Retina (tissue), 1 donor: ENCODE measurements around the gene KLHL36.
A peak's percentile ranks its signal among the peaks of the same experiment; 100 is the strongest.

ENCODE experiments used
- DNase-seq: peaks from one replicate; pipeline ENCODE4 v3.0.0-alpha.2; 2016

KLHL36 gene

DNA sequence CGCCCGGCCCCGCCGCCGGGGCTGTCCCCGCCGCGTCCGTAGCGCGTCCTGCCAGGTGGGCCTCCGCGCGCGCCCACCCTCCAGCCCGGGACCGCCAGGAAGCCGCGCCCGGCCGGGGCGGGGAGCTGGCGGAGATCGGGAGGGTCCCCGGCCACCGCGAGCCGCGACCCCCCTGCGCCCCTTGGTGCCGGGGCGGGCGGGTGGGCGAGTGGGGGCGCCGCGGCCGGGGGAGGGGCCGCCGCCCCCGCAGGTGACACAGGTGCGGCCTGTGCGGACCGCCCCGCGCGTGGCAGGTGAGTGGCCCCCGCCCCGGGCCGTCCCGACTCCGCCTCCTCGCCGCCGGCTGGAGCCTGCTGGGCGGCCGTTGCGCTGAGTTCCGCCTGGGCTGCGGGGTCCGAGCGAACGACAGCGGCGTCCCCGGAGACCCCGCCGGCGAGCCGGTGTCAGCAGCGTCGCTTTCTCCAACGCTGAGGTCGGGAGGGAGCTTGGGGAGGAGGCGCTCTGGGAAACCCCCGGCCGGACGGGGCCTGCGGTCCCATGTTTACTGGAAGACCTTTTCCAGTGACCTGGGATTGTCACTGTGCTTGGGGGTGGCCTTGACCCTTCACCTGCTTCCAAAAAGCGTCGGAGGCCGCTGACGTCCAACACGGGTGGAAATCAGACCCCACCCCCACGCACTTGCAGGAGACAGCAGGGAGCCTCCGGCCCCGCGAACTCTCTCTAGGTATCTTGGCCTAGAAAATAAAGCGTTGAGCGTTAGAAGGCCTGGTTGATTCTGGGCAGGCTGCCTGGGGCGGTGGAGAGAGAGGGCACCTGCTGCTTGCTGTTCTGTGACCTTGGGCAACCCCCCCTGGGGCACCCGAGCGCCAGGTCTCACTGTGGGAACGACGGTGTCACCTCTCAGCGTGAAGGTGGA is 542 bp downstream of the KLHL36 start:
- DNase-seq = peak; percentile 72

DNA sequence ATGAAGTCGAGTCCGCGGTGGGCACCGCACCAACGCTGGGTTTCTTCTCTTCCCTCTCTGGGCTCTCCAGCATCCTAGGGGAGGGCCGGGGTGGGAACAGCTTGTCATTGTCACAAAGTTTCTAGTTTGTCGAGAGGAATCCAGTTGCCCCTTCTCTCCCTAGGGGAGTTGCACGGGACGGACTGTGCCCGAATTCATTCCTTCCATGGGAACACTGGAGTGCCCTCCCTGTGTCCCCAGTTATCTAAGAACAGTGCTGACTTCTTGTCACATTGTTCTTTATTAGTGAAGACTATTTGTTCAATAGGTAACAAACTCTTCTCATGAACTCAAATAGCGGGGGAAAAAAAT is 1.2 kb downstream of the KLHL36 start:
- no peak for DNase-seq

DNA sequence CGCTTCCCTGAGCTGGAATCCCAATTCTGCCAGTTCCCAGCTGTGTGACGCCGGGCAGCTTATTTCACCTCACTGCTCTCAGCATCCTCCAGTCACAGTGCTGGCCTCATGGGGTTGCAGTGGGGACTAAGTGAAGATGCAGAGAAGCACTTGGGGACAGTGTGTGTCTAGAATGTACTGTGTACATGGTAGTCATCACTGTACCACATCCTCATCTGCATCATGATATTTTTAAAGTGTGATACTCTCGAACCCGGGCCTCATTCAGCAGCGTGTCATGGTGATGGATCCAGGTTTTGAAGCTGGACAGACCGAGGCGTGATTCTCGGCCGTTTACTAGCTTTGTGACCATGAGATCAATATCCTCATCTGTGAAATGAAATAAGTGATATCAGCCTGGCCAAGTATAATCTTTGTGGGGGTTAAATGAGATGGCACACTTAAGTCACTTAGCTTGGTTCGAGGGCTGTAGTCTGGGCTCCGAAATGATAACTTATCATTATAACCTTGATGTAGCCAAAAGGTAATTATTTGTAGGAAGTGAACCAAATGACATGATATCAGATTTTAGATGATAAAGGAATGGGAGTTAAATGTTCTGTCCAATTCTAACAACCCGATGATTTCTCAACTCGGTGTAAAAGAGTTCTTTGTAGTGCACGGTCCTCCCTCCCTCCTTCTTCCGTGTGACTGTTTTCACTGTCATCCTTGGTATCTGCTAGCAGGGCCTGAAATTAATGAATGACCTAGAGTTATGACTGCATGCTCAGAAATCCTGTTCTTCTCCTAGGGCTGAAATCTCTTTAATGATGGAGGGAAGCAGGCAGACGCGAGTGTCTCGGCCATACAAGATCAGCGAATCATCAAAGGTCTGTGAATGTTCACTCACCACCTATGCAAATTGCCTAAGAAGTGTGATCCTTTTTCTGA is 2.0 kb downstream of the KLHL36 start:
- DNase-seq = no peak

DNA sequence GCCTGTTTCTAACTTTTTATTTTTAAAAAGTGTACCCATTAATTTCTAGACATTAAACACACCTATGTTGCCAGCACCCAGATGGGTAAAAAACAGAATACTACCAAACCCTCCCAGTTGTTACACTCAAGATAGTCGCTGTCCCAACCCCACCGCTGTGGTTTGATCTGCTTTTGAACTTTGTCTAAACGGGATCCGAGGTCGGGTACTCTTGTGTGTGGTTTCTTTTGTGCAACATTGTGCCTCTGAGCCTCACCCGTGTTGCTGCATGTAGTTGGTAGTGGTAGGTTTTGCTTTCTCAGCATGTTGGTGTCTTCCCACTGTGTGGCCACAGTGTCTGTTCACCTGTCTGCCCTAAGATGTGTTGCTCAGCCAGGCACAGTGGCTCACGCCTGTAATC is 4.3 kb downstream of the KLHL36 start:
- DNase-seq = no peak

DNA sequence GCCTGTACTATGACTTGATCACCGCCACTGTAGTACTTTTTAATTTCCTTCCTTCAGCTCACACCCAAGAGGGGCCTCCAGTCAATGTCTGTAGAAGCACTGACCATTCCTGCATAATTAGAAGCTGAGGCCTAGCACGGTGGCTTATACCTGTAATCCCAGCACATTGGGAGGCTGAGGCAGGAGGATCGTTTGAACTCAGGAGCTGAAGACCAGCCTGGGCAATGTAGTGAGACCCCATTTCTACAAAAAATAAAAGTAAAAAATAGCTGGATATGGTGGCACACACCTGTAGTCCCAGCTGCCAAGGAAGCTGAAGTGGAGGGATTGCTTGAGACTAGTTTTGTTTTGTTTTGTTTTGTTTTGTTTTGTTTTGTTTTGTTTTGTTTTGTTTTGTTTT is 5.9 kb downstream of the KLHL36 start:
- DNase-seq = no peak

DNA sequence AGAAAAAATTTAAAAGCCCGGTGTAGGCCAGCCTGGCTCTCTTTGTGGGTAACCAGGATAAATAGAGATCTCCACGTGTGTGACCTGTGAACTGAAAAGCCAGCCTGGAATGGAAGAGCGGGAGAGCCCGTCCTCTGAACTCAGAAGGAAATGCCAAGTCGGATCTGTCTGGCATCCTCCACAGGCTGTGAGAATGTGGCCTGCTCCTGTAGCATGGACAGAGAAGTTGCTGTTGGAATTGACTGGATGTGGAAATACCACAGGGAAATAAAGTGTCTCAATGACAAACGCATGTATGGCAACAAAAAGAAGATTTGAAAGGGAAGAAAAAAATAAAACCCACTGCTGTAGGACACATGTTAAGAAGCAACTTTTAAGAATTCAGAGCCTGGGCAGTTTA is 6.7 kb downstream of the KLHL36 start:
- DNase-seq = no peak

DNA sequence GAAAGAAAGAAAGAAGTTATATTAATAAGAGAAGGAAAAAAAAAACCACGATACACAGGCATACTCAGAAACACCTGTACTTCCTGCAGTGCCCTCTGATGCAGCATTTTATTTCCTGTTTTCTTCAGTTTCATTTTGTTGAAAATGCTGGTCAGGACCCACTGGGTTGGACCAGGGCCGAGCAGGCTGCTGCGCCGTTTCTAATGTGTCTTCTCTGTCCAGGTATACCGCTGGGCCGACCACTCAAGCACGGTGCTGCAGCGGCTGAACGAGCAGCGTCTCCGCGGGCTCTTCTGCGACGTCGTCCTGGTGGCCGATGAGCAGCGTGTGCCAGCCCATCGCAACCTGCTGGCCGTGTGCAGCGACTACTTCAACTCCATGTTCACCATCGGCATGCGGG is 8.3 kb downstream of the KLHL36 start:
- DNase-seq = no peak

DNA sequence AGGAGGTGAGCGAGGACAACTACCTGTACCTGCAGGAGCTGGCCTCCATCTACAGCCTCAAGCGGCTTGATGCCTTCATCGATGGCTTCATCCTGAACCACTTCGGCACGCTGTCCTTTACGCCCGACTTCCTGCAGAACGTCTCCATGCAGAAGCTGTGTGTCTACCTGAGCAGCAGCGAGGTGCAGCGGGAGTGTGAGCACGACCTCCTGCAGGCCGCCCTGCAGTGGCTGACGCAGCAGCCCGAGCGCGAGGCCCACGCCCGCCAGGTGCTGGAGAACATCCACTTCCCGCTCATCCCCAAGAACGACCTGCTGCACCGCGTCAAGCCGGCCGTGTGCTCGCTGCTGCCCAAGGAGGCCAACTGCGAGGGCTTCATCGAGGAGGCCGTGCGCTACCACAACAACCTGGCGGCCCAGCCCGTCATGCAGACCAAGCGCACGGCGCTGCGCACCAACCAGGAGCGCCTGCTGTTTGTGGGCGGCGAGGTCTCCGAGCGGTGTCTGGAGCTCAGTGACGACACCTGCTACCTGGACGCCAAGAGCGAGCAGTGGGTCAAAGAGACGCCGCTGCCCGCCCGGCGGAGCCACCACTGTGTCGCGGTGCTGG is 9.0 kb downstream of the KLHL36 start:
- DNase-seq = no peak

DNA sequence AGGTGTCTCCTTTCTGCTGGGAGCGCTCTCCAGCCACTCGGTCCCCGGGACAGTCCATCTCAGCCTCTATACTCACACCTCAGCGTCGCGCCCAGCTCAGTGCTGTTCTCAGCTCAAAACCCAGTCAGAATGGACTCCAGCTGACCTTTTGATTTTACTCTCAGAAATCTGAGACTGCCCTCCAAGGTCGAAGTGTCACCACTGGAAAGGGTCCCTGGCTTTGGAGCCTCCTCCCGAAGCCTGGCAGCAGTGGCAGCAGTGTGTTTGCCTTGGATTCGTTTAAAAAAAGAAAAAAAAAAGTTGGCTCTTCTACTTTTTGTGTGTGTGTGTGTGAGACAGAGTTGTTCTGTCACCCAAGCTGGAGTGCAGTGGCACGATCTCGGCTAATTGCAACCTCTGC is 10.4 kb downstream of the KLHL36 start:
- DNase-seq = no peak

DNA sequence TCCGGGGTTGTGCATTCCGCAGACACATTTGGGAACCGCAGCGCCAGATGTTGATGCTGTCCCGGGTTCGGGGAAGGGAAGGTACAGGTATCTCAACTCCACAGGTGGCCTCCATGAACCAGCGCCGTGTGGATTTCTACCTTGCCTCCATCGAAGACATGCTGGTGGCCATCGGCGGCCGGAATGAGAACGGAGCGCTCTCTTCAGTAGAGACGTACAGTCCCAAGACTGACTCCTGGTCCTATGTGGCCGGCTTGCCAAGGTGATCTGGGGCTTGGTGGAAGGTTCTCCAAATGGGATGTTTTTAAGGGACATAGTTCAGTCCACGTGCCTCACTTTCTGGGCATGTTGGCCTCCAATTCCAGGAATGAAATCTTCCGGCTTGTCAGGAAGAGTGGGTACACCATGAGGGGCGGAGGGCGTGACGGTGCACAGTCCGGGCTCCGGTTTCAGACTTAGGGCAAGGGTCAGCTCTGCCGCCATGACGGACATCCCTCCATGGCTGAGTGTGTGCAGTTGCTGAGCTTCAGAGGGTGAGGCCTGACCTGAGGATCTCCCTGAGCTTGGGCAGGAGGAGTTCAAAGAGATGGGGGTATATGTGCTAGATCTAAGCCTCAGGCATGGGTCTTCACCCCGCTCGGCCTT is 11.5 kb downstream of the KLHL36 start:
- no peak for DNase-seq

DNA sequence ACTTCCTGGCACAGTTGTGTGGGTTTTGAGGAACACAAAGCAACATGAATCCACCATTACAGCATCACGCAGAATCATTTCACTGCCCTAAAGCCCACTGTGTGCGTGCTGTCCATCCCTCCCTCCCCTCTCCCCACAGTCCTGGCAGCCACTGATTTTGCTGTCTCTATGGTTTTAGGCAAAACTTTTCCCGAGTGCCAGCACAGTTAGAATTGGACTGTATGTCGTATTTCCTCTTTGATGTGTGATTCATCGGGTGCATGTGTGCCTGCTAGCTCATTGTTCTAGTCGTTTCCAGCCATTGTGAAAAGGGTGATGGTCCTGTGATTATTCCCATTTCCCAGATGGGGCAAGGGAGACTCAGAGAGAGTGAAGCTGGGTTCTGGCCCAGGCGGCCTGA is 12.7 kb downstream of the KLHL36 start:
- no peak for DNase-seq

DNA sequence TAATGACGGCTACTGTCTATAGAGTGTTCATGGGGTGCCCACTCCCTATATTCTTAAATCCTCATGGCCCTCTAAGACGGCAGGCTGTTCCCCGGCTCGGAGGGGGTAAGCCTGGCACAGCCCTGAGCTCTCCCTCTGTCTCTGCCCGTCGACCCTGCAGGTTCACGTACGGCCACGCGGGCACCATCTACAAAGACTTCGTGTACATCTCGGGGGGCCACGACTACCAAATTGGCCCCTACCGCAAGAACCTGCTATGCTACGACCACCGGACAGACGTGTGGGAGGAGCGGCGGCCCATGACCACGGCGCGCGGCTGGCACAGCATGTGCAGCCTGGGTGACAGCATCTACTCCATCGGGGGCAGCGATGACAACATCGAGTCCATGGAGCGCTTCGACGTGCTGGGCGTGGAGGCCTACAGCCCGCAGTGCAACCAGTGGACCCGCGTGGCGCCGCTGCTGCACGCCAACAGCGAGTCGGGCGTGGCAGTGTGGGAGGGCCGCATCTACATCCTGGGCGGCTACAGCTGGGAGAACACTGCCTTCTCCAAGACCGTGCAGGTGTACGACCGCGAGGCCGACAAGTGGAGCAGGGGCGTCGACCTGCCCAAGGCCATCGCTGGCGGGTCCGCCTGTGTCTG is 13.2 kb downstream of the KLHL36 start:
- DNase-seq = no peak

DNA sequence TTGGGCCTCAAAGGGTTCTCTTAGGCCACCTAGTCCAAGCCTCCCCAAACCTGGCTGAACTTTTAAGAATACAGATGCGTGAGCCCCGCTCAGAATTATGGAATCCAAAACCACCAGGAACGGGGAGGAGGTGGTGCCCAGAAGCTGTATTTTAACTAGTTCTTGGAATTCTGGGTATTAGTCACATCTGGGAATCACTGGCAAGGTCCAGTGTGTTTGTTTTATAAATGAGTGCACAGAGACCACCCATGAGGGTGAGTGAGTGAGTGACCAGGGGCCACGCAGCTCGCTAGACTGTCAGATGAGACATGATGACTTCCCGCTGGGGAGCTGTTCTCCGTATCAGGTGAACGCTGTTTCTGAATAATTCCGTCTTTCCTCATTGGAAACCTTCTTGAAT is 14.2 kb downstream of the KLHL36 start:
- no peak for DNase-seq

DNA sequence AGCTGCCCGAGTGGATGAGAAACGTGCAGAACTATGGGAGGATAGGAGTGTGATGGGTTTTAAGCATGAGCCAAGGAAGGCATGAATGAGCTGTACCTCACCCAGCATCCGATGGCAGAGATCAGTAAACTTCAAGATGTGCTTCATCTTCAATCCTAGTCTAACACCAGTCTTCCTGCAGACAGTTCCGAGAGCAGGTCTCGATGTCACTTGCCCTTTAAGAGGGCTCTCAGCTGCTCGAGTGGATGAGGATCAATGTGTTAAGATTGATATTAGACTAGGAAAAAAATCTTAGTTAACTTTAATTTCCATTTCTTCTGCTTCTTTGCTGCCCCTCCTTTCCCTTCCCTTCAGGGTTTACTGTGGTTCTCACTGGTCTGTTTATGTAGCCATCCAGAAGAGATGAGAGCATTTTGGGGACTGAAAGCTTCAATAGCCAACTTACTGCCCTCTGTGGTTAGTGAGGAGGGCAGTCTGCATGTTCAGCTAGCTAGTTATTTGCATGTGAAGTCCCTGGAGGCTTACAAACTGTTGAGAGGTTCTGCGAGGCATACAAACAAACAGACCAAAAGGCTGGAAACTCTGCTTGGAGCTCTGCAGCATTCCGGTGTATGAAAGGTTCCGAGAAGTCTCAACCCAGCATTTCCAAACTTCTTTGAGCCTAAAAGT is 15.3 kb downstream of the KLHL36 start:
- DNase-seq = no peak

DNA sequence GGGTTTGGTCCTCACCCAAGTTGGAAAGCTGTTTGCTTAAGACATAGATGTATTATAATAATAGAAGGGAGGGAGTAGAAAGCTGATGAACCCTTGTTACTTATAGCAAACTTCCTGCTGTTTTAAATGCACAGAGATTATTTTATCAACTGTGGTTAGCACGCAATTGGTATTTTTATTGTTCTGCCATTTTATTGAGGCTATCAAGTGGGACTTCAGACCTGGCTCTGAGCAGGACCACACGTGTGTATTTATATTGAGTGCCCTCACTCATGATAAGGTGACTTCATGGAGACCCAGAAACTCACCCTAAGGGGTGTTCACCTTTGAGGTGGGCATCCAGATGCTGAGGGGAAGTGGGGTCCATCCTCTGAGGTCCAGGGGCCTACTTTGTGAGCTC is 17.0 kb downstream of the KLHL36 start:
- DNase-seq = no peak

DNA sequence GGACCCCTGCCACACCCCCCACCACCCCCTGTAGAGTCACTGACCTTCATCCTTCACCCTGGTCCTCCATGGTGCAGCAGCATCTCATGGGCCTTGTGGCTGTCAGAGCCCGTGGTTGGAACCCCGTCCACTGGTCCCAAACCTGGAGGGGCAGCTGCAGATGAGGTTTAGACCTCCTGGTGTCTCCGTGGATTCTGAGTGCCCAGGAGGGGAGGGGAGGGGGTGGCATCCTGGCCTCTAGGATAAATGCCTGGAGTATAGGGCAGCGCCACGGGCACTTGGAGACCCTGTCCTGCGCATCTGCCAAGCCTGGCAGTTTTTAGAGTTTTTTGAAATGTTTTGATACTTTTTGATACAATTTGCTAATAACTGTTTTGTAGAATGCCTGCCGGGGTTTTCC is 17.5 kb downstream of the KLHL36 start:
- no peak for DNase-seq

DNA sequence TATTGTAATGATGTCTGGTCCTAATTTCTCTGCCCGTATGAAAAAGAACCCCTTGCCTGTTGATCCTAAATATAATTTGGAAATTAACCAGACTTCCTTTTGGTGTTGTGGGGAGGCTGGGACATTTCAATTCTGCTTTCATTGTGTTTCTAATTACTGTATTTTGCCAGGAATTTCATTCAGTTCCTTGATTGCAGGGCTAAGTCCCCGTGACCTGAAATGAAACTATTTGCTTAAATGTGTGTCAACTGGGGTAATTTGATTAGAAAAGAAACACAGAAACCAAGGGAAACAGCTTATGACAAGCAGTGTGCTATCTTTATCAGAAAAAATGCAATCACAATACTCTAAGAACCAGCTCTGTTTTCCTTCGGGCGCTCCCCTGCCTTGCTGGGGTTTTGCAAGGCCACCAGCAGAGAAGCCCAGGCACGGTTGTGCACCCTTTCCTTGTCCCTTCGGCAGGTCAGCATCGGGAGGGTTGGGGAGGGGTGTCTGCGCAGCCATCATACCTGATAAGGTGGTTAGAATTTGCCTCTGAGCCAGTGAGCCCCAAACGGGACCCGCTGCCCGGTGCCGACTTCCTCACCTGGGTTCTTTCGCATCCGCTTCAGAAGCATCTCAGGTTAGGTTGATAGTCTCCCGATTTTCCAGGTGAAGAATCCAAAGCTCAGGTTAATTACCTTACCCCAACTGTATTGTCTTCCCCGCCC is 19.4 kb downstream of the KLHL36 start:
- no peak for DNase-seq

DNA sequence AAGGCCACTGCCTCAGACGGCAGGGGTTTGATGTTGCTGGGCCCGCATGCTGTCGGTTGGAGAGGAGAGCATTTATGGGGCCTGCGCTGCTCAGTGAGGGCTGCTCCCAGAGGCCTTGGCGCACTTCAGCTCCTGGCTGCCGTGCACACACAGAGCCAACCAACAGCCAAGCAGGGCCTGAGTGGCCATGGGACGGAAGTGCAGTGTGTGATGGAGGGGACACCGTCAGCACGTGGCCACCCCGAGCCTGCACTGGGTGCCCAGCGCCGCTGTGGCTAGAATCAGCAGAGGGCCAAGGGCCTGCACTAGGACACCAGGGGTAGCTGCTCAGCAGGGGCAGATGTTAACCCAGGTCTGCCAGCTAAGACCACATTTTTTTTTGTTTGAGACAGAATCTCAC is 21.8 kb downstream of the KLHL36 start:
- DNase-seq = no peak

DNA sequence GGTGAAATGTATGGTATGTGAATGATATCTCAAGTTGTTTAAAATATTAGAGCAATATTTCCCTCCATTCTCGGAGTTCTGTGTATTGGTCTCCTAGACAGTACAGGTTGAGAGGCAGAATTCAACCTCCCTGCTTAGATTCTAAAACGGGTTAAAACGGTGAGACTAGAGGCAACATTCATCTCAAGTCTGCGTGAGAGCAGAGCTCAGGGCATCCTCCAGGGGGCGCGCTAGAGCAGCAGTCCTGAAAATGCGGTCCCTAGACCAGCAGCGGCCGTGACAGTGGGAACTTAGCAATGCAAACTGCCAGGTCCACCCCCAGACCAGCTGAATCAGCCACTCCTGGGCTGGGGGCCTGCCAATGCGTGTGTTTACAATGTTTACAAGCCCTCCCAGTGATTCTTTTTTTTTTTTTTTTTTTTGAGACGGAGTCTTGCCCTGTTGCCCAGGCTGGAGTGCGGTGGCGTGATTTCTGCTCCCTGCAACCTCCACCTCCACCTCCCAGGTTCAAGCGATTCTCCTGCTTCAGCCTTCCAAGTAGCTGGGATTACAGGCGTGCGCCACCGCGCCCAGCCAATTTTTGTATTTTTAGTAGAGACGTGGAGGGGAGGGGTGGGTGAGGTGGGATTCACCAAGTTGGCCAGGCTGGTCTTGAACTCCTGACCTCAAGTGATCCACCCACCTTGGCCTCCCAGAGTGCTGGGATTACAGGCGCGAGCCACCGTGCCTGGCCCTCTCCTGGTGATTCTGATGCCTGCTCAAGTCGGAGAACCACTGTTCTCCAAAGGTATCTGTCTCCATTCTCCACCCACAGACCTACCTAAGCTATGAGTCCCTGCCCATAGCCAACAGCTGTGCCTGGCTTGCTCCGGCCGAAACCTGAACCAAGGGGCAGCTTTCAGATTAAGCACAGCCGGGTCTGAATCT is 24.2 kb downstream of the KLHL36 start:
- DNase-seq = peak; percentile 63

DNA sequence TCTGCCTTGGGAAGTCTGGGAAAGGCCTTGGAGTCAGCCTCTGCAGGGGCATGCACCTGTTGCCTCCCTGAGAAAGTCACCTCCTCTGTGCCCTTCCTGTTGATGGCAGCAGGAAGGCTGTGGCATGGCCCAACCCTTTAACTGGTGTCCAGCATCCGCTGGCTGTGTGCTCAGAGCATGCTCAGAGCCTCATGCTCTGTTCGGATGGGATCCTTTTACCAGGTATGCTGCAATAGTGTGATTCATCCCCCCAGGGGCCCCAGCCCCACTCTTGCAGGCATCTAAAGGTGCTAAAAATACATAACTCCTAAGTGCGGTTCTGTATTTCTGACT is 24.9 kb downstream of the KLHL36 start:
- no peak for DNase-seq
